OCI-LY3 (cell line): ENCODE results near the gene TBXAS1.

ENCODE experiments used
- H2AFZ ChIP-seq: fragments of 200-600, 300-600 bp; shearing (Covaris generic); 2 replicates; pipeline ENCODE4 v1.6.0; 2014; ENCODE audit warnings: antibody characterized with exemption, low read depth, low read length
- H3K27ac ChIP-seq: fragments of 200-600, 300-600 bp; sonication (generic); 2 replicates; pipeline ENCODE4 v1.5.1; 2014; ENCODE audit warnings: mild to moderate bottlenecking, low read length, moderate library complexity, mixed read lengths
- H3K27me3 ChIP-seq: fragments of 200-600, 300-600 bp; sonication (generic); 2 replicates; pipeline ENCODE4 v1.6.1; 2014; ENCODE audit warnings: low read depth, low read length, mixed read lengths
- H3K36me3 ChIP-seq: fragments of 200-600, 300-600 bp; sonication (generic); replicated peaks from 2 replicates; pipeline ENCODE3; 2014; ENCODE audit warnings: low read depth, low read length, mixed read lengths
- H3K4me1 ChIP-seq: fragments of 300-600, 200-600 bp; sonication (generic); 2 replicates; pipeline ENCODE4 v1.6.1; 2014; ENCODE audit warnings: low read length, mixed read lengths
- H3K4me2 ChIP-seq: fragments of 200-600, 300-600 bp; sonication (generic); 2 replicates; pipeline ENCODE4 v1.6.1; 2014; ENCODE audit warnings: low read length, mixed read lengths
- H3K4me3 ChIP-seq: fragments of 300-600, 200-600 bp; sonication (generic); 2 replicates; pipeline ENCODE4 v1.5.1; 2014; ENCODE audit warnings: antibody characterized with exemption, mild to moderate bottlenecking, low read length, moderate library complexity
- H3K79me2 ChIP-seq: fragments of 300-600, 200-600 bp; shearing (Covaris generic); 2 replicates; pipeline ENCODE4 v1.6.1; 2014; ENCODE audit warnings: mild to moderate bottlenecking, low read length, mixed read lengths
- H3K9ac ChIP-seq: fragments of 300-600, 200-600 bp; shearing (Covaris generic); 2 replicates; pipeline ENCODE4 v1.6.0; 2014; ENCODE audit warnings: mild to moderate bottlenecking, low read length, moderate library complexity
- H3K9me3 ChIP-seq: fragments of 200-600, 300-600 bp; shearing (Covaris generic); 2 replicates; pipeline ENCODE4 v1.6.1; 2014; ENCODE audit warnings: low read length, mixed read lengths; ENCODE audit not compliant: insufficient read depth
- H4K20me1 ChIP-seq: fragments of 200-600, 300-600 bp; sonication (generic); 2 replicates; pipeline ENCODE4 v1.6.1; 2016; ENCODE audit warnings: low read length, mixed read lengths; ENCODE audit not compliant: insufficient read depth
- CTCF ChIP-seq: fragments of 200-600, 300-600 bp; sonication (generic); IDR thresholded peaks from 2 replicates; pipeline ENCODE4 v1.5.1; 2014; ENCODE audit warnings: antibody characterized with exemption, low read length, low read depth
- EZH2phosphoT487 ChIP-seq: fragments of 200-600 bp; shearing (Covaris generic); IDR thresholded peaks from 2 replicates; pipeline ENCODE4 v1.6.1; 2018; ENCODE audit warnings: antibody characterized with exemption, mixed run types, low read depth

TBXAS1 gene

GRCh38 chr7:139850906-139851305, 21.8 kb downstream of the TBXAS1 start:
- no peak for TF ChIP-seq EZH2phosphoT487
- no peak for TF ChIP-seq CTCF
- H3K36me3 ChIP-seq, result no peaks in the 10 kb centered on the region
- no peaks in the 10 kb centered on the region for H3K79me2 ChIP-seq
- peaks cover 8% of the 10 kb centered on the region for H3K4me1 ChIP-seq
- H3K27ac ChIP-seq, result no peak overlapping the region
- H3K9me3 ChIP-seq, result peaks cover 4% of the 10 kb centered on the region; the same call in 1 of the 2 replicates
- H3K4me2 ChIP-seq, result no peak overlapping the region
- no peaks in the 10 kb centered on the region for H4K20me1 ChIP-seq
- no peak overlapping the region for H3K9ac ChIP-seq
- no peak overlapping the region for H3K4me3 ChIP-seq
- H2AFZ ChIP-seq, result no peak overlapping the region
- peaks cover 9% of the 10 kb centered on the region; the same call in 1 of the 2 replicates for H3K27me3 ChIP-seq

- Histone ChIP-seq H2AFZ (no peak overlapping the region), H3K9me3 (peaks cover 4% of the 10 kb centered on the region; the same call in 1 of the 2 replicates), H3K27me3 (peaks cover 9% of the 10 kb centered on the region; the same call in 1 of the 2 replicates), H3K79me2 (no peaks in the 10 kb centered on the region), H3K4me1 (peaks cover 8% of the 10 kb centered on the region), H3K9ac (no peak overlapping the region), H3K4me2 (no peak overlapping the region), H3K36me3 (no peaks in the 10 kb centered on the region), H4K20me1 (no peaks in the 10 kb centered on the region), H3K4me3 (no peak overlapping the region), H3K27ac (no peak overlapping the region)
- TF ChIP-seq EZH2phosphoT487 (no peak), CTCF (no peak)
Observed at GRCh38 chr7:139851770-139852481, 22.9 kb downstream of the TBXAS1 start.

- TF ChIP-seq CTCF, result no peak
- TF ChIP-seq EZH2phosphoT487, result no peak
- Histone ChIP-seq H3K79me2 (no peaks in the 10 kb centered on the region), H3K27ac (no peak overlapping the region), H4K20me1 (no peaks in the 10 kb centered on the region), H3K4me3 (no peak overlapping the region), H3K9ac (no peak overlapping the region), H3K9me3 (peaks cover 4% of the 10 kb centered on the region; the same call in 1 of the 2 replicates), H2AFZ (no peak overlapping the region), H3K36me3 (no peaks in the 10 kb centered on the region), H3K4me2 (no peak overlapping the region), H3K27me3 (peaks cover 9% of the 10 kb centered on the region; the same call in 1 of the 2 replicates), H3K4me1 (peaks cover 8% of the 10 kb centered on the region)
Observed at GRCh38 chr7:139852482-139852845, 23.4 kb downstream of the TBXAS1 start.

- Histone ChIP-seq H3K36me3 (no peaks in the 10 kb centered on the region), H3K9me3 (peaks cover 4% of the 10 kb centered on the region; the same call in 1 of the 2 replicates), H3K4me3 (no peak overlapping the region), H3K4me1 (peaks cover 8% of the 10 kb centered on the region), H4K20me1 (no peaks in the 10 kb centered on the region), H3K79me2 (no peaks in the 10 kb centered on the region), H2AFZ (no peak overlapping the region), H3K4me2 (no peak overlapping the region), H3K9ac (no peak overlapping the region), H3K27ac (no peak overlapping the region), H3K27me3 (peaks cover 9% of the 10 kb centered on the region; the same call in 1 of the 2 replicates)
- no peak for TF ChIP-seq EZH2phosphoT487
- no peak for TF ChIP-seq CTCF
Observed at GRCh38 chr7:139853506-139854123, 24.6 kb downstream of the TBXAS1 start.
